Natural killer cell treated with Interleukin-12 subunit alpha and Interleukin-12 subunit beta and Interleukin-15 and Interleukin-18, amount 100 ng/mL, for 72 hours (primary cell): Measurements from ENCODE around the gene COL20A1. TPM values are rescaled to one million over a fixed set of nuclear protein-coding genes. Genes with fewer than 3 reads are reported as not detected.

Experiments used
- ATAC-seq, 2 donors: fragments of 150-1000 bp; cut with Tn5 transposase in 1 of 2; sonication (Bioruptor Pico), chemical (Tn5 transposase) in 1 of 2; 2 replicates each; pipeline ENCODE4 v1.10.0; 2021
- DNase-seq: peaks from one replicate; pipeline ENCODE4 v3.0.0; 2022; ENCODE audit warnings: low spot score
- H3K27ac Mint-ChIP-seq, 2 donors: 1 replicate in 1 of 2; 2 replicates in 1 of 2; pipeline ENCODE4 v1.8.0; 2022; ENCODE audit warnings: mixed read lengths in 2 of 2, mild to moderate bottlenecking in 1 of 2, moderate library complexity in 1 of 2
- H3K27me3 Mint-ChIP-seq, 2 donors: 1 replicate in 1 of 2; 2 replicates in 1 of 2; pipeline ENCODE4 v1.8.0; 2022; ENCODE audit warnings: mixed read lengths in 2 of 2
- H3K36me3 Mint-ChIP-seq: one replicate; pipeline ENCODE4 v1.8.0; 2022; ENCODE audit warnings: mixed read lengths
- H3K4me1 Mint-ChIP-seq, 2 donors: 1 replicate in 1 of 2; 2 replicates in 1 of 2; pipeline ENCODE4 v1.8.0; 2022; ENCODE audit warnings: low read depth in 2 of 2, mixed read lengths in 2 of 2, mild to moderate bottlenecking in 1 of 2
- H3K4me3 Mint-ChIP-seq: one replicate; pipeline ENCODE4 v1.8.0; 2022; ENCODE audit warnings: mixed read lengths
- H3K9me3 Mint-ChIP-seq: 2 replicates; pipeline ENCODE4 v1.8.0; 2022; ENCODE audit warnings: mixed read lengths
- total RNA-seq, 2 donors: library from RNA; stranded (reverse); gene quantifications; one replicate each; pipeline ENCODE4 v1.2.3, GENCODE V29; 2022

The COL20A1 gene
- total RNA-seq, 2 donors from 2014 or later = not detected

- Mint-ChIP-seq H3K4me1 (peaks cover 0 to 4% of the 10 kb centered on the region in 2 donors), H3K9me3 (no peaks in the 10 kb centered on the region), H3K27ac (peak overlapping the region in 1 of 2 donors; percentile 23), H3K27me3 (peaks cover 9 to 14% of the 10 kb centered on the region in 2 donors), H3K36me3 (no peaks in the 10 kb centered on the region), H3K4me3 (no peak overlapping the region)
- ATAC-seq (no peak), DNase-seq (no peak)
Measured at GRCh38 chr20:63325554-63326313, 32.7 kb downstream of the COL20A1 start.

DNA sequence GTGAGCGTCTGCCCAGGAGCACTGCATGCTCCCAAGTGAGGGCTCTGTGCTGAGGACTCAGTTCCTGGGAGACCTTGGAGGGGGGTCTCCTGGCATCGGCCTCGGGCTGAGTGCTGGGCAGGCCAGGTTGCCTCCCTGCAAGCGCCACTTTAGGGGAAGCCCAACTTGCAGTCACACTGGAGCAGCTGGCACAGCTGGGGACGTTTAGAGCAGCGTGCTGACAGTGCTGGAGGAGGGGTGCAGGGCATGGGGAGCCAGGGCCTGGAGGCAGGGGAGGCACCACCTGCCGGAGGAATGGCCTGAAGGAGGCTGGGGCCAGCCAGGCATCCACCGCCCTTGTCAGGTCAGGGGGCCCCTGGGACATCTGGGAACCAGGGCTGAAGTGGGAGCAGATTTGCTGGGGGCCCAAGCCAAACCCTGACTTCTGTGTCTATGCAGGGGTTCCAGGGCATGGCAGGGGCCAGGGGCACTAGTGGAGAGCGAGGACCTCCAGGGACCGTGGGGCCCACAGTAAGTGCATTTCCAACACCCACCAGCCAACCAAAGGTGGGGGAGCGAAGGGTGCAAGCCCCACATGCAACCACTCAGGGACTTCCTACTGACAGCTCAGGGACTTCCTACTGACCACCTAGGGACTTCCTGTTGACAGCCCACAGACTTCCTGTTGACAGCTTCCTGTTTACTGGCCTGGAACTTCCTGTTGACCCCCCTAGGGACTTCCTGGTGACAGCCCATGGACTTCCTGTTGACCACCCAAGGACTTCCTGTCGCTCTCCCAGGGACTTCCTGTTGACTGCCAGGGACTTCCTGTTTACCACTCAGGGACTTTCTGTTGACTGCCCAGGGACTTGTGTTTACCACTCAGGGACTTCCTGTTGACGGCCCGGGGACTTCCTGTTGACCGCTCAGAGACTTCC lies 33.6 kb downstream of the COL20A1 start:
- peaks cover 2% of the 10 kb centered on the region for H3K9me3 Mint-ChIP-seq
- H3K27ac Mint-ChIP-seq = peak overlapping the region; percentile 55 to 80
- H3K36me3 Mint-ChIP-seq = peaks cover 2% of the 10 kb centered on the region
- peaks cover 0 to 4% of the 10 kb centered on the region in 2 donors for H3K4me1 Mint-ChIP-seq
- ATAC-seq (peak in 1 of 2 donors; percentile 21), DNase-seq (no peak)
- H3K27me3 Mint-ChIP-seq = peaks cover 10 to 14% of the 10 kb centered on the region in 2 donors
- H3K4me3 Mint-ChIP-seq = no peak overlapping the region

- H3K9me3 Mint-ChIP-seq = peaks cover 7% of the 10 kb centered on the region
- peaks cover 7% of the 10 kb centered on the region for H3K36me3 Mint-ChIP-seq
- ATAC-seq = peak in 1 of 2 donors; percentile 15
- H3K4me3 Mint-ChIP-seq = no peak overlapping the region
- no peak for DNase-seq
- peaks cover 0 to 4% of the 10 kb centered on the region in 2 donors for H3K4me1 Mint-ChIP-seq
- H3K27ac Mint-ChIP-seq = peak overlapping the region; percentile 55 to 80
- H3K27me3 Mint-ChIP-seq = peaks cover 11 to 14% of the 10 kb centered on the region in 2 donors
Measured at GRCh38 chr20:63327231-63327745, 34.3 kb downstream of the COL20A1 start.

- Mint-ChIP-seq H3K4me1 (peaks cover 0 to 4% of the 10 kb centered on the region in 2 donors), H3K27me3 (peaks cover 10 to 11% of the 10 kb centered on the region in 2 donors), H3K27ac (no peak overlapping the region), H3K9me3 (peaks cover 7% of the 10 kb centered on the region), H3K36me3 (peaks cover 7% of the 10 kb centered on the region), H3K4me3 (no peak overlapping the region)
- peak; percentile 3 for ATAC-seq
- no peak for DNase-seq
Measured at GRCh38 chr20:63328026-63328700, 35.2 kb downstream of the COL20A1 start.

GRCh38 chr20:63328718-63329275 lies 35.8 kb downstream of the COL20A1 start:
- Mint-ChIP-seq H3K27ac (no peak overlapping the region), H3K27me3 (peaks cover 5 to 6% of the 10 kb centered on the region in 2 donors), H3K4me1 (peaks cover 0 to 4% of the 10 kb centered on the region in 2 donors), H3K36me3 (peaks cover 7% of the 10 kb centered on the region), H3K9me3 (peaks cover 7% of the 10 kb centered on the region), H3K4me3 (no peak overlapping the region)
- DNase-seq = no peak
- ATAC-seq = no peak

DNA sequence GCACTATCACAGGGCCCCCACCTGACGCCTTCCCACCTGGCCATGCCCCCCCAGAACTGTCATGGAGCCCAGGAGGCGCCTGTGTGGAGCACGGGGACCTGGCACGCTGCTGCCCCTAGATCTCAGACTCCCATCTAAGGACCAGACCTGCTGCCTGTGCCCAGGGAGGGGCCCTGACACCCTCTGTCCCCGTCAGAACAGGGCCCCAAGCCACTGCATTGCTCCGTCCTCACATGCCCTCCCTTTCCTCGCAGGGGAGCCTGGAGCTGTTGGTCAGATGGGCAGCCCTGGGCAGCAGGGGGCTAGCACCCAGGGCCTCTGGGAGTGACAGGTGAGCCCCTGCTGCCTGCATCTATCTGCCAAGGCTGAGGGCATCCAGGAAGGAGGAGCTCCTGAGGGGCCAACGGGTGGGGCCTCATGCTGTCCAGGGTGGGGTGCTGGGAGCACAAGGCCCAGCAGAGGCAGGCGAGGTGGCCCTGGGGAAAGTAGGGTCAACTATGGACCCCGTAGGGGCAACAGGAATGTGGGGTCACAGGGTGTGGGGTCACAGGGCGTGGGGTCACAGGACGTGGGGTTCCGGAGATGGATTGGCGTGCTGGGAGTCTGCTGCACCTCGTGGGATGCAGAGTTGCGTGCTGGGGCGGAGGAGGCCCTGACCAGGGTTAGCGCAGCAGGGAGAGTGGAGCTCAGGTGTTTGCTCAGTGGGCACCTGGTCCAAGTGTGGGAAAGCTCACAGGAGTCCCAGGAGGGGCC lies 36.5 kb downstream of the COL20A1 start:
- H3K4me1 Mint-ChIP-seq = peaks cover 0 to 4% of the 10 kb centered on the region in 2 donors
- H3K27ac Mint-ChIP-seq = no peak overlapping the region
- no peak for ATAC-seq
- no peak for DNase-seq
- H3K36me3 Mint-ChIP-seq = peaks cover 7% of the 10 kb centered on the region
- H3K9me3 Mint-ChIP-seq = peaks cover 7% of the 10 kb centered on the region
- H3K27me3 Mint-ChIP-seq = peaks cover 0 to 2% of the 10 kb centered on the region in 2 donors
- no peak overlapping the region for H3K4me3 Mint-ChIP-seq

GRCh38 chr20:63330084-63330760 lies 37.2 kb downstream of the COL20A1 start:
- Mint-ChIP-seq H3K27me3 (peaks cover 0 to 2% of the 10 kb centered on the region in 2 donors), H3K27ac (no peak overlapping the region), H3K4me3 (no peak overlapping the region), H3K36me3 (peaks cover 7% of the 10 kb centered on the region), H3K9me3 (peaks cover 7% of the 10 kb centered on the region), H3K4me1 (peaks cover 0 to 4% of the 10 kb centered on the region in 2 donors)
- ATAC-seq (no peak), DNase-seq (no peak)

DNA sequence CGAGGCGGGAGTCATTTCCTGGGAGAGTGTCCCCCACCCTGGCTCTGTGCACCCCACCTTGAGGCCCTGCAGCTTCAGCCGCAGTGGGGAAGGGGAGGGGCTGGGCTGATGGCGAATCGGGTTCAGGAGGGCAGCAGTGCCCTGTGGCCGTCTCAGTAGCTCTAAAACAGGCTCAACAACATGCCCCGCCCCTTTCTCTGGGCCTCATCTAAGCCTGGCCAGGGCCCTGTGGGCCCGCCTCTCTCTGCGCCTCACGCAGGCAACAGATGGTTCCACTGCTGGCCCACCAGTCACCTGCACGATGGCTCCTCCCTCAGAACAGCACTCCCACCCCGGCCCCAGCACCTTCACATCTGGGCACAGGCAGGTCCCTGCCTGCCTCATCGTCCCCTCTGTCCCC lies 38.0 kb downstream of the COL20A1 start:
- H3K4me3 Mint-ChIP-seq = no peak overlapping the region
- H3K9me3 Mint-ChIP-seq = peaks cover 7% of the 10 kb centered on the region
- no peak overlapping the region for H3K27ac Mint-ChIP-seq
- H3K27me3 Mint-ChIP-seq = peaks cover 7 to 8% of the 10 kb centered on the region in 2 donors
- H3K36me3 Mint-ChIP-seq = peaks cover 7% of the 10 kb centered on the region
- ATAC-seq (no peak), DNase-seq (no peak)
- peaks cover 0 to 4% of the 10 kb centered on the region in 2 donors for H3K4me1 Mint-ChIP-seq

- Mint-ChIP-seq H3K27me3 (peaks cover 12 to 13% of the 10 kb centered on the region in 2 donors), H3K4me1 (peaks cover 0 to 4% of the 10 kb centered on the region in 2 donors), H3K36me3 (peaks cover 7% of the 10 kb centered on the region), H3K27ac (no peak overlapping the region), H3K4me3 (no peak overlapping the region), H3K9me3 (peaks cover 7% of the 10 kb centered on the region)
- ATAC-seq = no peak
- no peak for DNase-seq
Measured at GRCh38 chr20:63331741-63332400, 38.9 kb downstream of the COL20A1 start.

DNA sequence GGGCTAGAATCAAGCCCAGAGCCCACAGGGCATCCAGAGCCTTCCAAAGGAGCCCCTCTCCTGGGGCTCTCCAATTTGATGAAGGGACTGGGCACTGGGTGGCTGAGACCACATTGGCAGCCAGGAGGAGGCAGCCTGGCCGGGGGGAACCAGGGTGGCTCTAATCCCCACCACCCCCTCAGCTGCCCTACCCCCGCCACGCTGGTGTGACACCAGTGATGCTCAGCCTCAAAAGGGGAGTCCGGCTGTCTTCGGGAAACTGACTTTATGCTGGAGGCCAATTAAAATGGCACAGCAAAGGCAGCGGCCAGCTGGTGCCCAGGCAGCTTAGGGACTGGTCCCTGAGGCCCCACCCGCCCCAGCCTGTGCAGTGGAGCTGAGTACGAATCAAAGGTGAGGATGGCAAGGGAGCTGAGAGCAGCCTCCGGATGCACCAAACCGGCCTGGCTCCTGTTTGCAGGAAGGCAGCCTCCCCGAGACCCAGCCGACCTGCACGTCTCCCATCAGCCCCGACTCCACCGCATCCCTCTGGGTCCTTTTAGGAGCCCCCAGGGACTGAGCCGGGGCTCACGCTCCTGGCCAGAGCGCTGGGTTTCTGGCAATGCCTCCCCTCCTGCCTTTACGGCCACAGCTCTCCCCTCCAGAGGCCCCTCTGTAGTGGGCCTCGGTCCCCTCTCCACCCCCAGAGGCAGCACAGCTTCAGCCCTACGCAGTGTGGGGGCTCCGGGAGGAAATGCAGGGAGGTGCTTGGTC lies 39.7 kb downstream of the COL20A1 start:
- DNase-seq (no peak), ATAC-seq (no peak)
- Mint-ChIP-seq H3K9me3 (peaks cover 7% of the 10 kb centered on the region), H3K4me3 (no peak overlapping the region), H3K27me3 (peaks cover 14 to 19% of the 10 kb centered on the region in 2 donors), H3K4me1 (no peaks in the 10 kb centered on the region), H3K27ac (no peak overlapping the region), H3K36me3 (peaks cover 7% of the 10 kb centered on the region)

GRCh38 chr20:63333241-63333836 lies 40.4 kb downstream of the COL20A1 start:
- H3K4me3 Mint-ChIP-seq = no peak overlapping the region
- H3K36me3 Mint-ChIP-seq = peaks cover 7% of the 10 kb centered on the region
- H3K27ac Mint-ChIP-seq = no peak overlapping the region
- ATAC-seq (no peak), DNase-seq (no peak)
- no peaks in the 10 kb centered on the region for H3K4me1 Mint-ChIP-seq
- peaks cover 7% of the 10 kb centered on the region for H3K9me3 Mint-ChIP-seq
- peaks cover 18 to 25% of the 10 kb centered on the region in 2 donors for H3K27me3 Mint-ChIP-seq
